K562 (cell line): ENCODE measurements around the gene TEDDM1. TPM values are rescaled to one million over a fixed set of nuclear protein-coding genes. Genes with fewer than 3 reads are reported as not detected.

Experiments used
- CREB1 ChIP-seq, 2 experiments: sonication (generic) in 1 of 2; formaldehyde crosslinking in 1 of 2; IDR thresholded peaks; 2 replicates each; pipeline versions ENCODE4 v1.6.1 to v1.8.0; 2012 to 2022; ENCODE audit warnings: inconsistent platforms in 1 of 2, mild to moderate bottlenecking in 1 of 2, missing genetic modification reagents in 1 of 2, moderate library complexity in 1 of 2
- MCM7 ChIP-seq, 2 experiments: fragments of 450-650 bp; IDR thresholded peaks; 2 replicates each; pipeline ENCODE4 v1.6.1; 2016 to 2018
- SMARCC2 ChIP-seq: fragments of 450-650 bp; IDR thresholded peaks from 2 replicates; pipeline ENCODE4 v1.6.1; 2017; ENCODE audit warnings: antibody characterized with exemption, moderate library complexity, mild to moderate bottlenecking, low read depth
- SUPT5H ChIP-seq: fragments of 450-650 bp; IDR thresholded peaks from 2 replicates; pipeline ENCODE4 v1.6.1; 2016
- XRCC5 ChIP-seq: fragments of 200-400 bp; formaldehyde crosslinking; IDR thresholded peaks from 2 replicates; pipeline ENCODE4 v1.6.1; 2017; ENCODE audit warnings: low read depth, mild to moderate bottlenecking, low read length
- ZNF3 ChIP-seq: fragments of 250-450 bp; sonication (Bioruptor Pico); IDR thresholded peaks from 2 replicates; pipeline ENCODE4 v1.5.0; 2021; ENCODE audit warnings: mild to moderate bottlenecking, moderate library complexity
- polyA plus RNA-seq, 8 experiments: library from polyadenylated mRNA; depleted of rRNA in 4 of 8; stranded (reverse) in 5 of 8; unstranded in 3 of 8; fragments of >200 nt; fragmentation: Nextera tagmentation in 2 of 8; fragmentation: Illumina TruSeq in 1 of 8; extraction: Ambion mirVana in 2 of 8; extraction: Trizol in 1 of 8; gene quantifications; 2 replicates each; pipeline versions ENCODE4 v1.2.1 to v1.2.3, GENCODE V29; 2011 to 2014; ENCODE audit warnings: inconsistent platforms in 1 of 8, missing spikeins in 1 of 8
- total RNA-seq, 7 experiments: library from RNA; depleted of rRNA in 6 of 7; stranded (reverse); fragments of >200 nt in 6 of 7; fragmentation: Illumina TruSeq in 2 of 7; extraction: Trizol in 2 of 7; gene quantifications; 2 replicates each; pipeline versions ENCODE4 v1.2.1 to v1.2.3, GENCODE V29; 2011 to 2021; ENCODE audit warnings: low replicate concordance in 1 of 7
- TF ChIP-seq, protein P1 (sequence below): fragments of 250-450 bp; sonication (Bioruptor Pico); IDR thresholded peaks from 2 replicates; pipeline ENCODE4 v1.5.1; 2021; ENCODE audit warnings: mild to moderate bottlenecking
- TF ChIP-seq, protein P2 (sequence below): fragments of 450-650 bp; formaldehyde crosslinking; IDR thresholded peaks from 2 replicates; pipeline ENCODE4 v1.4.0; 2022; ENCODE audit warnings: missing genetic modification characterization
- TF ChIP-seq, protein P3 (sequence below): sonication (generic); formaldehyde crosslinking; IDR thresholded peaks from 2 replicates; pipeline ENCODE4 v1.8.1; 2023; ENCODE audit warnings: mild to moderate bottlenecking, missing genetic modification reagents, moderate library complexity

The TEDDM1 gene
- total and polyA plus RNA-seq, 9 of the 15 experiments (the other 6 are each of a cell fraction or from before 2014, with no cell fraction given): not detected

DNA sequence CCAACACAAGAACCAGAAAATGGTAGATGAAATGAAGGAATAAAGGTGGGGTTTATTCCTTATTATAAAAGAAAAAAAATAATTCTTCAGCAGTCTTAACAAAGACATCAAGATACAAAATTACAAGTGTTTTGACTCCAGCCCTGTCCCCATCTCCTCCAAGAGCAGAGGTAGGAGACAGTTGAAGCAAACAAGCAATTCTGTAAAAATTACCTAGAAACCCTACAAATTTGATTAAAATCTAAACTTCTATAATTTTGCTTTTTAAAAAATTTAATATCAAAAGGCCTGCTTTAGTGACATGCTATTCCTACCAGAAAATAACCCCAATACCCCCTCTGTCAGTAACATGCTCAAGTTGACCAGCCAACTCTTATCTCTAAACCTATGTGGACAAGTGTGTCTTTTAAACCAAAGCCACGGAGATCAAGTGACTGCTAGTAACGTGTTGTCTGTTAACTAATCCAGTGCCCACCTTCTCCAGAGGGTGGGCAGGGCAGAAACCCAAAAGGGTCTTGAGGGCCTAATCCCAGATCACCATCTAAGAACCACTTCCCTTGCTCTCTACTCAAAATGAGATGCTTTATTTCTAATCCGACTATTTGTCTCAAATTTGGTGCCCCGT is 17.3 kb downstream of the TEDDM1 start (continued):
- TF ChIP-seq ZNF3: no peak
- TF ChIP-seq MCM7 (IDR thresholded peaks at IDR 0.05): no peak
- TF ChIP-seq SMARCC2: no peak
- TF ChIP-seq, protein P1, sequence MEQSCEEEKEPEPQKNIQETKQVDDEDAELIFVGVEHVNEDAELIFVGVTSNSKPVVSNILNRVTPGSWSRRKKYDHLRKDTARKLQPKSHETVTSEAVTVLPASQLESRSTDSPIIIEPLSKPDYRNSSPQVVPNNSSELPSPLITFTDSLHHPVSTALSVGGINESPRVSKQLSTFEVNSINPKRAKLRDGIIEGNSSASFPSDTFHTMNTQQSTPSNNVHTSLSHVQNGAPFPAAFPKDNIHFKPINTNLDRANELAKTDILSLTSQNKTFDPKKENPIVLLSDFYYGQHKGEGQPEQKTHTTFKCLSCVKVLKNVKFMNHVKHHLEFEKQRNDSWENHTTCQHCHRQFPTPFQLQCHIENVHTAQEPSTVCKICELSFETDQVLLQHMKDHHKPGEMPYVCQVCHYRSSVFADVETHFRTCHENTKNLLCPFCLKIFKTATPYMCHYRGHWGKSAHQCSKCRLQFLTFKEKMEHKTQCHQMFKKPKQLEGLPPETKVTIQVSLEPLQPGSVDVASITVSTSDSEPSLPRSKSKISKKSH: no peak
- TF ChIP-seq, protein P2, sequence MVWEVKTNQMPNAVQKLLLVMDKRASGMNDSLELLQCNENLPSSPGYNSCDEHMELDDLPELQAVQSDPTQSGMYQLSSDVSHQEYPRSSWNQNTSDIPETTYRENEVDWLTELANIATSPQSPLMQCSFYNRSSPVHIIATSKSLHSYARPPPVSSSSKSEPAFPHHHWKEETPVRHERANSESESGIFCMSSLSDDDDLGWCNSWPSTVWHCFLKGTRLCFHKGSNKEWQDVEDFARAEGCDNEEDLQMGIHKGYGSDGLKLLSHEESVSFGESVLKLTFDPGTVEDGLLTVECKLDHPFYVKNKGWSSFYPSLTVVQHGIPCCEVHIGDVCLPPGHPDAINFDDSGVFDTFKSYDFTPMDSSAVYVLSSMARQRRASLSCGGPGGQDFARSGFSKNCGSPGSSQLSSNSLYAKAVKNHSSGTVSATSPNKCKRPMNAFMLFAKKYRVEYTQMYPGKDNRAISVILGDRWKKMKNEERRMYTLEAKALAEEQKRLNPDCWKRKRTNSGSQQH (CRISPR knock-in tag): no peak
- TF ChIP-seq, protein P3, sequence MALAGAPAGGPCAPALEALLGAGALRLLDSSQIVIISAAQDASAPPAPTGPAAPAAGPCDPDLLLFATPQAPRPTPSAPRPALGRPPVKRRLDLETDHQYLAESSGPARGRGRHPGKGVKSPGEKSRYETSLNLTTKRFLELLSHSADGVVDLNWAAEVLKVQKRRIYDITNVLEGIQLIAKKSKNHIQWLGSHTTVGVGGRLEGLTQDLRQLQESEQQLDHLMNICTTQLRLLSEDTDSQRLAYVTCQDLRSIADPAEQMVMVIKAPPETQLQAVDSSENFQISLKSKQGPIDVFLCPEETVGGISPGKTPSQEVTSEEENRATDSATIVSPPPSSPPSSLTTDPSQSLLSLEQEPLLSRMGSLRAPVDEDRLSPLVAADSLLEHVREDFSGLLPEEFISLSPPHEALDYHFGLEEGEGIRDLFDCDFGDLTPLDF (CRISPR knock-in tag): no peak
- TF ChIP-seq CREB1 (IDR thresholded peaks at IDR 0.05): no peak
- no peak for TF ChIP-seq CREB1 (CRISPR knock-in tag; IDR thresholded peaks at IDR 0.05)
- TF ChIP-seq XRCC5: no peak
- peak; percentile 9; the same call in 1 of the 2 replicates for TF ChIP-seq SUPT5H
